ENCODE measurements around the gene LIPA.

LIPA gene

GRCh38 chr10:89182894-89183293, 68.7 kb downstream of the LIPA start:
- H4K20me1 ChIP-seq (ENCODE audit: insufficient read depth, low read length, poor library complexity, severe bottlenecking), result no peaks in the 10 kb centered on the region
- no peak overlapping the region for H3K4me3 ChIP-seq (ENCODE audit: low read length, poor library complexity, severe bottlenecking)
- no peaks in the 10 kb centered on the region for H3K4me1 ChIP-seq (ENCODE audit: insufficient read depth, low read length, poor library complexity, severe bottlenecking)
- H3K4me2 ChIP-seq (ENCODE audit: low read depth, low read length, poor library complexity, severe bottlenecking), result no peak overlapping the region
- H3K9me3 ChIP-seq (ENCODE audit: insufficient read depth, low read depth, low read length), result no peaks in the 10 kb centered on the region
- H3K36me3 ChIP-seq (ENCODE audit: insufficient read depth, low read length), result no peaks in the 10 kb centered on the region
- no peaks in the 10 kb centered on the region for H3K27me3 ChIP-seq (ENCODE audit: insufficient read depth, low read length, poor library complexity, severe bottlenecking)
- TF ChIP-seq CTCF (conservative IDR thresholded peaks at IDR 0.05; ENCODE audit: low read length) (no peak), EZH2phosphoT487 (IDR thresholded peaks at IDR 0.05; ENCODE audit: borderline replicate concordance) (no peak)
- H3K79me2 ChIP-seq (ENCODE audit: insufficient read depth, low read length), result no peaks in the 10 kb centered on the region
- no peaks in the 10 kb centered on the region for H3K9me2 ChIP-seq (replicated peaks; ENCODE audit: low read depth, low read length)
- H3K9ac ChIP-seq (ENCODE audit: low read depth, low read length, poor library complexity, severe bottlenecking), result no peak overlapping the region
- no peaks in the 10 kb centered on the region for H3F3A ChIP-seq (ENCODE audit: low read depth)
- no peak overlapping the region for H2AFZ ChIP-seq (ENCODE audit: low read length)

- no peaks in the 10 kb centered on the region for H3K9me2 ChIP-seq (replicated peaks; ENCODE audit: low read depth, low read length)
- no peaks in the 10 kb centered on the region for H4K20me1 ChIP-seq (ENCODE audit: insufficient read depth, low read length, poor library complexity, severe bottlenecking)
- H3K79me2 ChIP-seq (ENCODE audit: insufficient read depth, low read length), result no peaks in the 10 kb centered on the region
- no peak overlapping the region for H3K4me2 ChIP-seq (ENCODE audit: low read depth, low read length, poor library complexity, severe bottlenecking)
- TF ChIP-seq EZH2phosphoT487 (IDR thresholded peaks at IDR 0.05; ENCODE audit: borderline replicate concordance) (no peak), CTCF (conservative IDR thresholded peaks at IDR 0.05; ENCODE audit: low read length) (no peak)
- H3F3A ChIP-seq (ENCODE audit: low read depth), result no peaks in the 10 kb centered on the region
- no peaks in the 10 kb centered on the region for H3K9me3 ChIP-seq (ENCODE audit: insufficient read depth, low read depth, low read length)
- no peak overlapping the region for H3K4me3 ChIP-seq (ENCODE audit: low read length, poor library complexity, severe bottlenecking)
- no peaks in the 10 kb centered on the region for H3K36me3 ChIP-seq (ENCODE audit: insufficient read depth, low read length)
- no peaks in the 10 kb centered on the region for H3K27me3 ChIP-seq (ENCODE audit: insufficient read depth, low read length, poor library complexity, severe bottlenecking)
- H3K9ac ChIP-seq (ENCODE audit: low read depth, low read length, poor library complexity, severe bottlenecking), result no peak overlapping the region
- H3K4me1 ChIP-seq (ENCODE audit: insufficient read depth, low read length, poor library complexity, severe bottlenecking), result no peaks in the 10 kb centered on the region
- H2AFZ ChIP-seq (ENCODE audit: low read length), result no peak overlapping the region
These were observed 75.8 kb downstream of the LIPA start for GRCh38 chr10:89175816-89176215.

- no peaks in the 10 kb centered on the region for H3F3A ChIP-seq (ENCODE audit: low read depth)
- H2AFZ ChIP-seq (ENCODE audit: low read length), result peak overlapping the region; percentile 75
- H3K9ac ChIP-seq (ENCODE audit: low read depth, low read length, poor library complexity, severe bottlenecking), result no peak overlapping the region
These were observed 78.5 kb downstream of the LIPA start for GRCh38 chr10:89173075-89173474.

More at GRCh38 chr10:89173075-89173474, 78.5 kb downstream of the LIPA start:
- H3K9me2 ChIP-seq (replicated peaks; ENCODE audit: low read depth, low read length), result no peaks in the 10 kb centered on the region
- H3K4me3 ChIP-seq (ENCODE audit: low read length, poor library complexity, severe bottlenecking), result no peak overlapping the region
- H3K4me1 ChIP-seq (ENCODE audit: insufficient read depth, low read length, poor library complexity, severe bottlenecking), result no peaks in the 10 kb centered on the region
- no peaks in the 10 kb centered on the region for H3K79me2 ChIP-seq (ENCODE audit: insufficient read depth, low read length)
- TF ChIP-seq EZH2phosphoT487 (IDR thresholded peaks at IDR 0.05; ENCODE audit: borderline replicate concordance) (no peak), CTCF (conservative IDR thresholded peaks at IDR 0.05; ENCODE audit: low read length) (no peak)
- no peaks in the 10 kb centered on the region for H3K27me3 ChIP-seq (ENCODE audit: insufficient read depth, low read length, poor library complexity, severe bottlenecking)
- no peaks in the 10 kb centered on the region for H4K20me1 ChIP-seq (ENCODE audit: insufficient read depth, low read length, poor library complexity, severe bottlenecking)
- peak overlapping the region; percentile 24 for H3K4me2 ChIP-seq (ENCODE audit: low read depth, low read length, poor library complexity, severe bottlenecking)
- no peaks in the 10 kb centered on the region for H3K9me3 ChIP-seq (ENCODE audit: insufficient read depth, low read depth, low read length)
- no peaks in the 10 kb centered on the region for H3K36me3 ChIP-seq (ENCODE audit: insufficient read depth, low read length)

Measured in Loucy (cell line).